IPS-18c (cell line): ENCODE data around the gene GRB7.
A peak's percentile ranks its signal among the peaks of the same experiment; 100 is the strongest.
"Not testable (repeated sequence)": the region's sequence is repeated elsewhere in the genome, so short reads cannot be mapped to it uniquely, and the experiment has no call there.

ENCODE experiments used
- H3K4me3 ChIP-seq: 2 replicates; pipeline ENCODE4 v1.7.0; 2013; ENCODE audit warnings: low read depth, mild to moderate bottlenecking, low read length, moderate library complexity; ENCODE audit not compliant: insufficient read depth
- H3K9me3 ChIP-seq: one replicate; pipeline ENCODE4 v1.6.1; 2013; ENCODE audit warnings: mild to moderate bottlenecking, low read length, moderate library complexity; ENCODE audit not compliant: control insufficient read depth, insufficient read depth

The GRB7 gene

GRCh38 chr17:39737760-39738567 lies at the start of gene GRB7:
Gene GRB7, plus strand, starts transcription at chr17:39737938. Its CDS starts 4,364 bp downstream, at chr17:39742302.
- H3K9me3 ChIP-seq = no peaks in the 10 kb centered on the region
- H3K4me3 ChIP-seq = peak within 1 kb of the TSS; percentile 60

- peak overlapping the region; percentile 95 for H3K4me3 ChIP-seq
- H3K9me3 ChIP-seq = no peaks in the 10 kb centered on the region
Measured at GRCh38 chr17:39688475-39688835, 49.3 kb upstream of the GRB7 start.

- no peaks in the 10 kb centered on the region for H3K9me3 ChIP-seq
- H3K4me3 ChIP-seq = peak overlapping the region; percentile 95; the same call in 1 of the 2 replicates
Measured at GRCh38 chr17:39688945-39689344, 48.8 kb upstream of the GRB7 start.

GRCh38 chr17:39694593-39694992 lies 43.1 kb upstream of the GRB7 start:
- no peak overlapping the region for H3K4me3 ChIP-seq
- no peaks in the 10 kb centered on the region for H3K9me3 ChIP-seq

- no peak overlapping the region for H3K4me3 ChIP-seq
Measured at GRCh38 chr17:39695089-39695474, 42.7 kb upstream of the GRB7 start.

GRCh38 chr17:39696731-39697130 lies 41.0 kb upstream of the GRB7 start:
- no peak overlapping the region for H3K4me3 ChIP-seq
- H3K9me3 ChIP-seq = no peaks in the 10 kb centered on the region

More at GRCh38 chr17:39695089-39695474, 42.7 kb upstream of the GRB7 start:
- no peaks in the 10 kb centered on the region for H3K9me3 ChIP-seq

- no peaks in the 10 kb centered on the region for H3K9me3 ChIP-seq
- H3K4me3 ChIP-seq = no peak overlapping the region
Measured at GRCh38 chr17:39697961-39698360, 39.8 kb upstream of the GRB7 start.

GRCh38 chr17:39699157-39699817 lies 38.5 kb upstream of the GRB7 start:
- H3K4me3 ChIP-seq = peak overlapping the region; percentile 86
- not testable (repeated sequence) for H3K9me3 ChIP-seq

- Histone ChIP-seq H3K9me3 (no peaks in the 10 kb centered on the region), H3K4me3 (peak within 1 kb of the TSS; percentile 86)
Measured at GRCh38 chr17:39699818-39700147, 38.0 kb upstream of the GRB7 start, which contains the start of gene ERBB2. Gene ERBB2, plus strand, starts transcription at chr17:39700064. Its CDS starts 175 bp downstream, at chr17:39700239.

GRCh38 chr17:39700148-39700987 lies 37.4 kb upstream of the GRB7 start:
- H3K4me3 ChIP-seq = peak overlapping the region; percentile 86

GRCh38 chr17:39701012-39701783 lies 36.5 kb upstream of the GRB7 start:
- Histone ChIP-seq H3K9me3 (no peaks in the 10 kb centered on the region), H3K4me3 (peak overlapping the region; percentile 86)

More at GRCh38 chr17:39700148-39700987, 37.4 kb upstream of the GRB7 start:
- H3K9me3 ChIP-seq = no peaks in the 10 kb centered on the region

- no peaks in the 10 kb centered on the region for H3K9me3 ChIP-seq
- peak overlapping the region; percentile 86 for H3K4me3 ChIP-seq
Measured at GRCh38 chr17:39701784-39702422, 35.8 kb upstream of the GRB7 start.

- no peaks in the 10 kb centered on the region for H3K9me3 ChIP-seq
- H3K4me3 ChIP-seq = no peak overlapping the region
Measured at GRCh38 chr17:39702901-39703893, 34.5 kb upstream of the GRB7 start.

GRCh38 chr17:39703913-39704312 lies 33.8 kb upstream of the GRB7 start:
- Histone ChIP-seq H3K9me3 (no peaks in the 10 kb centered on the region), H3K4me3 (no peak overlapping the region)

GRCh38 chr17:39704821-39705551 lies 32.8 kb upstream of the GRB7 start:
- Histone ChIP-seq H3K9me3 (no peaks in the 10 kb centered on the region), H3K4me3 (no peak overlapping the region)
